ENCODE data around the gene PRPF40B.

The PRPF40B gene

DNA sequence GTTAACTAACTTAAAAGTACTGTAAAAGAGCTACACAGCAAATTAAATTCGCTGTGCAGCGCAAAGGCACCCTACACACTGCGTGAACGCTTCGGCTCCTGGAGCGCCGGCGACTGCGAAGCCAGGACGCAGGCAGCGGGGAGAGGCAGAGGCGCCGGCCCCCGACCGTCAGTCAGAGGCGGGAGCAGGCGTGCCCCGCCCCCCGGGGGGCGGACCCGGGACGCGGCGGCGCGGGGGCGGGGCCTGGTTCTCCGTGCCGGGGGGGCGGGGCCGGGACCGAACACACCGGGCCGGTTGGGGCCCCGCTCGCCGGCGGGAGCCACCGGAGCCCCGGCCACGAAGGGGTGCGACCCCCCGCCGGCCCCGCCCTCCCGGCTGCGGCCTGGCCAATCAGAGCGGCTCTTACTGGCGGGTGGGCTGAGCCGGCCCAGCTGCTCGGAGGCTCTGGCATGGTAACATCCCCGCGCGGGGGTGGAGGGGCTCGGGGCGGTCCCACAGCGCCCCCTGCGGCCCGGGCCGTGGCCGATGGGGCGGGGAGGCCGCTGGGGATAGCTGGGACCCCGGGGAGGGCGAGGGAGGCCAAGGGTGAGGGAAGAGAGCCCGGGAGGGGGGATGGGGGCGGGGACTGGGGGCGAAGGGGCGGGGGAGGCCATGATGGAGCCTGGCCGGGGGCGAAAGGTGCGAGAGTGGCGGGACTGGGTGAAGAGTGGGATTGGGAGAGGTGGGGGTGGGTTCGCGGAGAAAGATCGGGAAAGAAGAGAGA, at the start of gene PRPF40B:
TSS of gene PRPF40B (plus strand) at position 420 of the 763 bp plus-strand sequence. CDS start at position 450, 30 bp downstream.
- peak; percentile 98 for DNase-seq (ENCODE audit: low spot score)
- TF ChIP-seq, protein P1, sequence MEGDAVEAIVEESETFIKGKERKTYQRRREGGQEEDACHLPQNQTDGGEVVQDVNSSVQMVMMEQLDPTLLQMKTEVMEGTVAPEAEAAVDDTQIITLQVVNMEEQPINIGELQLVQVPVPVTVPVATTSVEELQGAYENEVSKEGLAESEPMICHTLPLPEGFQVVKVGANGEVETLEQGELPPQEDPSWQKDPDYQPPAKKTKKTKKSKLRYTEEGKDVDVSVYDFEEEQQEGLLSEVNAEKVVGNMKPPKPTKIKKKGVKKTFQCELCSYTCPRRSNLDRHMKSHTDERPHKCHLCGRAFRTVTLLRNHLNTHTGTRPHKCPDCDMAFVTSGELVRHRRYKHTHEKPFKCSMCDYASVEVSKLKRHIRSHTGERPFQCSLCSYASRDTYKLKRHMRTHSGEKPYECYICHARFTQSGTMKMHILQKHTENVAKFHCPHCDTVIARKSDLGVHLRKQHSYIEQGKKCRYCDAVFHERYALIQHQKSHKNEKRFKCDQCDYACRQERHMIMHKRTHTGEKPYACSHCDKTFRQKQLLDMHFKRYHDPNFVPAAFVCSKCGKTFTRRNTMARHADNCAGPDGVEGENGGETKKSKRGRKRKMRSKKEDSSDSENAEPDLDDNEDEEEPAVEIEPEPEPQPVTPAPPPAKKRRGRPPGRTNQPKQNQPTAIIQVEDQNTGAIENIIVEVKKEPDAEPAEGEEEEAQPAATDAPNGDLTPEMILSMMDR (IDR thresholded peaks at IDR 0.05; ENCODE audit: extremely low read depth, insufficient read depth, missing control alignments), result peak; percentile 78
- in situ Hi-C loops (cut with MboI; ENCODE audit: low pct_unique_long_range_greater_than_20kb, low sequenced_read_pairs, unreplicated experiment), result no loop called here

DNA sequence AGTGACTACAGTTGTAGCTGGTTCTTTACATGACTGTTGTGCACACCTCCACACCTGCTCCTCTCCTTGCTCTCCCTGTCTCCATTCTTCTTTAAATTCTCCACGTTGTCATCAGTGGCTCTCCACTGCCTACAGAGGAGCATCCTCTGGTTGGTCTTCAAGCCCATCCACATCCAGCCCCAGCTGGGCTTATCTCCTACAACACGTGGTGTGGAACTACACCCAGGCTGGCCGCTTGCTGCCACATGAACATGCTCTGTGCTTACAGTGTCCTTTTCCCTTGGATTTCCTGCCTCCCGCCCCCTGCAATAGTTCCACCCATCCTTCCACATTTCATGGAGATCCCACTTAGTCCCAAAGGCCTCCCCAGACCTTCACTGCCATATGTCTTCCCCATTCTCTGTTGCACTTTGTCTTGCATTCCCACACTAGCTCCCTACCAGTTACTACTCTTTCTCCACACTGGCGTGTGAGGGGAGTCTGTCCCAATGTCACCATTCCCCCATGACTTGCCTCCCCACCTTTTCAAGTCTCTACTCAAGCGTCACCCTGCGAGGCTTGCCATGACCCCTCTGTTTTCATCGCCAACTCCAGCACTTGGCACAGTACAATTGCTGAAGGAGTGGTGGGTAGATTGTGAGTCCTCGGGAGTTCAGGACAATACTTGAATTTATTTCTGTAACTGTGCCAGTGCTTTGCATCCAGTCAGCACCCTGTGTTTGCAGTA, 45.6 kb upstream of the PRPF40B start:
- in situ Hi-C loops (cut with MboI; ENCODE audit: low pct_unique_long_range_greater_than_20kb, low sequenced_read_pairs, unreplicated experiment), result no loop called here
- DNase-seq (ENCODE audit: low spot score), result no peak
- TF ChIP-seq, protein P1 (IDR thresholded peaks at IDR 0.05; ENCODE audit: extremely low read depth, insufficient read depth, missing control alignments), result no peak

DNA sequence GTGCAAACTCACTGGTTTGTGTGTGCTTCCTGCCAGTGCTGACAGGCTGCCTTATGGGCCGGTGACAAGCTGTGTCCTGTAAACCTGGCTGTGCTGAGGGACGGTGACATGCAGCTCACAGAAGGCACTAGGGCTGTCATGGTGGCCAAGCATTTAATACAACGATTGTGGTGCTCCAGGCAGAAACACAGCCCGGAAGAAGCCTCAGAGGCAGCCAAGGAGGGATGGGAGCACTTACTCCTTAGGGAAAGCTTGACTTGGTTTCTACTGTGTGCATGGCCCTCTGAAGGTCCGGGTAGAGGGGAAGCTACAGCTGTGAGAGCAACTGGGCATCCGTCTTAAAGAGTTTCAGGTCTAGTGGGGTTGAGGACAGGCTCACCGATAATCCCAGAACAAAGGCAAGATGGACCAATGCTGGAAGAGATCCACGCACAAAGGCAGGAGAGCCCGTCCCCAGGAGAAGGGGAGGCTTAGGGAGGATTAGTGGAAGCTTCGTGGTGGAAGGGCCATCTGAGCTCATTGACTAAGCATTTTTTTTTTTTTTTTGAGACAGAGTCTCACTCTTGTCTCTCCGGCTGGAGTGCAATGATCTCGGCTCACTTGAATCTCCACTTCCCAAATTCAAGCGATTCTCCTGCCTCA, 44.8 kb upstream of the PRPF40B start:
- no peak for DNase-seq (ENCODE audit: low spot score)
- in situ Hi-C loops (cut with MboI; ENCODE audit: low pct_unique_long_range_greater_than_20kb, low sequenced_read_pairs, unreplicated experiment), result no loop called here

DNA sequence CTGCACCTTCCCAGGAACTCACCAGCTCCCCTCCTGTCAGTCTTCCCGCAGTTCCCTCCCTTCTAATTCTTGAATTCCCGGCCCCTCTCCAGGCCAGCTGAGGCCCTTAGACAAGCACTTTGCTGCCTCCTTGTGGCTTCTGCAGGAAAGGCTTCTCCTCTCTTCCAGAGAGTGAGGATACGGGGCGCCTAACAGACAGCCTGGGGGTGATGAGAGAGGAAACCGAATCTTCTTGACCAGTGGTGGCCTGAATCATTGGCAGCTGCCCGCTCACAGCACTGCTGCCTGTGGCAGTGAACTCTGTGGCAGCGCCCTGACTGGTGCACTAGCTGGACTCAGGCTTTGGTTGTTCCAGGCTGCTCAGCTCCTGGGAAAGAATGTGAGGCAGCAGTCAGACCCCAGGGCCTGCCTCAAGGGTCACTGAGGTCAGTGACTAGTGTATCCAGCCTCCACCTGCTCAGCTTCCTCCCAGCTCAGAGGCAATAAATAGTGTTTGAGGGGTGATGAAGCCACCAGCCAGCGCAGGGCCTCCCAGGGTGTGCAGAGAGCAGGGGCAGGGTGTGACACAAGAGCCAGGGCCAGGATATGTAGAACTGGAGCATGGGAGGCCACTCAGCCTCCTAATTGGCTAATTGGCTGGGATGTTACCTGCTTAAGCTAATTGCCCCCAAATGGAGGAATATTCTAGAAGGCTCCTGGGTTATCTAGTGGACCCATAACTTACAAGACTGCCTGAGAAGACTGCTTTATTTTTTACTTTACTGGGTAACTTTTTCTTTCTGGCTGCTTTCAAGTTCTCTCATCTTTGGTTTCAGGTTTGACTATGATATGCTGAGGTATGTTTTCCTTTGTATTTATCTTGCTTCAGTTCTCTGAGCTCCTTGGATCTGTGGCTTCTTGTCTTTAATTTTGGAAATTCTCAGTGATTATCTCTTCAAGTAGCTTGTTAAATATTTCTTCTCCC, 42.5 kb upstream of the PRPF40B start:
- in situ Hi-C loops (cut with MboI; ENCODE audit: low pct_unique_long_range_greater_than_20kb, low sequenced_read_pairs, unreplicated experiment), result no loop called here
- TF ChIP-seq, protein P1 (IDR thresholded peaks at IDR 0.05; ENCODE audit: extremely low read depth, insufficient read depth, missing control alignments), result peak; percentile 86
- DNase-seq (ENCODE audit: low spot score), result peak; percentile 67

More for the DNA sequence above, 44.8 kb upstream of the PRPF40B start:
- TF ChIP-seq, protein P1 (IDR thresholded peaks at IDR 0.05; ENCODE audit: extremely low read depth, insufficient read depth, missing control alignments), result no peak

DNA sequence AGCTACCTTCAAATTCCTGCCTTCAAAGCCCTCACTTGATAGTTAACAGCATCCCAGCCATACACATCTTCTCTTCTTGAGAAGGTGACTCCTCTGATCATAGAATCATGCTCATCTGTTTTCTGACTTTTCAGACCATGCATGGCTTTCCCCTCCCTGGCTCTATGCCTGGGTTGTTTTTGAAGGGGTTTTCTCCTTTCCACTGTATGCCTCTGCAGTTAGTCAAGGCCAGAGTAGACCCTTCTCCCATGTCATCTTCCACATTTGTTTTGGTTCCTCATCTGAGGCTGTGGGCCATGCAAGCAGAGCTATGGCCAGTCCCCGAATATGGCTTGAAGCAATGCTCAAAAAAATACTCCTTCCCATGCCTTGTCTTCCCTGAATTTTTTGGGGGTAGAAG, 41.2 kb upstream of the PRPF40B start:
- peak; percentile 57 for DNase-seq (ENCODE audit: low spot score)
- in situ Hi-C loops (cut with MboI; ENCODE audit: low pct_unique_long_range_greater_than_20kb, low sequenced_read_pairs, unreplicated experiment), result no loop called here
- TF ChIP-seq, protein P1 (IDR thresholded peaks at IDR 0.05; ENCODE audit: extremely low read depth, insufficient read depth, missing control alignments), result no peak
